HCT116 (cell line): ENCODE results near the gene GABBR2.

Experiments
- CEBPB ChIP-seq: IDR thresholded peaks from 2 replicates; pipeline ENCODE4 v1.6.1; 2012; ENCODE audit warnings: low read depth
- EGR1 ChIP-seq: IDR thresholded peaks from 2 replicates; pipeline ENCODE4 v1.6.1; 2012; ENCODE audit warnings: low read depth
- ELF1 ChIP-seq: IDR thresholded peaks from 2 replicates; pipeline ENCODE4 v1.6.1; 2012; ENCODE audit warnings: low read depth, borderline replicate concordance
- EZH2 ChIP-seq: fragments of 200-600 bp; sonication (generic); IDR thresholded peaks from 2 replicates; pipeline ENCODE4 v1.6.1; 2017; ENCODE audit warnings: antibody characterized with exemption, mixed run types
- MAX ChIP-seq: IDR thresholded peaks from 2 replicates; pipeline ENCODE4 v1.6.1; 2012
- POLR2A ChIP-seq: IDR thresholded peaks from 2 replicates; pipeline ENCODE4 v1.7.0; 2011; ENCODE audit warnings: borderline replicate concordance; ENCODE audit not compliant: insufficient read depth, insufficient read length; ENCODE audit errors: extremely low read depth
- POLR2AphosphoS5 ChIP-seq: IDR thresholded peaks from 2 replicates; pipeline ENCODE4 v1.6.1; 2011; ENCODE audit warnings: mild to moderate bottlenecking, low read depth, low read length, moderate library complexity
- RAD21 ChIP-seq: IDR thresholded peaks from 2 replicates; pipeline ENCODE4 v1.6.1; 2012; ENCODE audit warnings: low read depth, mild to moderate bottlenecking
- SIN3A ChIP-seq: IDR thresholded peaks from 2 replicates; pipeline ENCODE4 v1.6.1; 2012; ENCODE audit warnings: low read depth
- ZNF274 ChIP-seq: fragments of 200-500 bp; sonication (Bioruptor generic); IDR thresholded peaks from 2 replicates; pipeline ENCODE4 v1.6.1; 2014; ENCODE audit warnings: mild to moderate bottlenecking, low read depth, low read length, inconsistent platforms
- TF ChIP-seq, protein P1 (sequence below): IDR thresholded peaks from 2 replicates; pipeline ENCODE4 v1.6.1; 2012; ENCODE audit warnings: low read depth
- TF ChIP-seq, protein P2 (sequence below), 3 experiments: fragments of 200-600 bp in 1 of 3; sonication (generic) in 1 of 3; IDR thresholded peaks in 2 of 3; conservative IDR thresholded peaks in 1 of 3; 2 replicates each; pipeline ENCODE4 v1.5.1; 2012 to 2017; ENCODE audit warnings: low read depth in 2 of 3, low read length in 2 of 3, antibody characterized with exemption in 1 of 3, borderline replicate concordance in 1 of 3, control low read depth in 1 of 3, mild to moderate bottlenecking in 1 of 3, mixed read lengths in 1 of 3, mixed run types in 1 of 3, moderate library complexity in 1 of 3; ENCODE audit not compliant: insufficient read depth in 1 of 3
- TF ChIP-seq, protein P3 (sequence below): IDR thresholded peaks from 2 replicates; pipeline ENCODE4 v1.6.1; 2011; ENCODE audit warnings: mild to moderate bottlenecking, low read length, moderate library complexity; ENCODE audit not compliant: insufficient replicate concordance; ENCODE audit errors: extremely low read depth

GRCh38 chr9:98465799-98466198 lies 242.9 kb downstream of the GABBR2 start:
- TF ChIP-seq, protein P1, sequence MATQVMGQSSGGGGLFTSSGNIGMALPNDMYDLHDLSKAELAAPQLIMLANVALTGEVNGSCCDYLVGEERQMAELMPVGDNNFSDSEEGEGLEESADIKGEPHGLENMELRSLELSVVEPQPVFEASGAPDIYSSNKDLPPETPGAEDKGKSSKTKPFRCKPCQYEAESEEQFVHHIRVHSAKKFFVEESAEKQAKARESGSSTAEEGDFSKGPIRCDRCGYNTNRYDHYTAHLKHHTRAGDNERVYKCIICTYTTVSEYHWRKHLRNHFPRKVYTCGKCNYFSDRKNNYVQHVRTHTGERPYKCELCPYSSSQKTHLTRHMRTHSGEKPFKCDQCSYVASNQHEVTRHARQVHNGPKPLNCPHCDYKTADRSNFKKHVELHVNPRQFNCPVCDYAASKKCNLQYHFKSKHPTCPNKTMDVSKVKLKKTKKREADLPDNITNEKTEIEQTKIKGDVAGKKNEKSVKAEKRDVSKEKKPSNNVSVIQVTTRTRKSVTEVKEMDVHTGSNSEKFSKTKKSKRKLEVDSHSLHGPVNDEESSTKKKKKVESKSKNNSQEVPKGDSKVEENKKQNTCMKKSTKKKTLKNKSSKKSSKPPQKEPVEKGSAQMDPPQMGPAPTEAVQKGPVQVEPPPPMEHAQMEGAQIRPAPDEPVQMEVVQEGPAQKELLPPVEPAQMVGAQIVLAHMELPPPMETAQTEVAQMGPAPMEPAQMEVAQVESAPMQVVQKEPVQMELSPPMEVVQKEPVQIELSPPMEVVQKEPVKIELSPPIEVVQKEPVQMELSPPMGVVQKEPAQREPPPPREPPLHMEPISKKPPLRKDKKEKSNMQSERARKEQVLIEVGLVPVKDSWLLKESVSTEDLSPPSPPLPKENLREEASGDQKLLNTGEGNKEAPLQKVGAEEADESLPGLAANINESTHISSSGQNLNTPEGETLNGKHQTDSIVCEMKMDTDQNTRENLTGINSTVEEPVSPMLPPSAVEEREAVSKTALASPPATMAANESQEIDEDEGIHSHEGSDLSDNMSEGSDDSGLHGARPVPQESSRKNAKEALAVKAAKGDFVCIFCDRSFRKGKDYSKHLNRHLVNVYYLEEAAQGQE = no peak
- no peak for TF ChIP-seq EZH2
- no peak for TF ChIP-seq ELF1
- TF ChIP-seq, protein P2, sequence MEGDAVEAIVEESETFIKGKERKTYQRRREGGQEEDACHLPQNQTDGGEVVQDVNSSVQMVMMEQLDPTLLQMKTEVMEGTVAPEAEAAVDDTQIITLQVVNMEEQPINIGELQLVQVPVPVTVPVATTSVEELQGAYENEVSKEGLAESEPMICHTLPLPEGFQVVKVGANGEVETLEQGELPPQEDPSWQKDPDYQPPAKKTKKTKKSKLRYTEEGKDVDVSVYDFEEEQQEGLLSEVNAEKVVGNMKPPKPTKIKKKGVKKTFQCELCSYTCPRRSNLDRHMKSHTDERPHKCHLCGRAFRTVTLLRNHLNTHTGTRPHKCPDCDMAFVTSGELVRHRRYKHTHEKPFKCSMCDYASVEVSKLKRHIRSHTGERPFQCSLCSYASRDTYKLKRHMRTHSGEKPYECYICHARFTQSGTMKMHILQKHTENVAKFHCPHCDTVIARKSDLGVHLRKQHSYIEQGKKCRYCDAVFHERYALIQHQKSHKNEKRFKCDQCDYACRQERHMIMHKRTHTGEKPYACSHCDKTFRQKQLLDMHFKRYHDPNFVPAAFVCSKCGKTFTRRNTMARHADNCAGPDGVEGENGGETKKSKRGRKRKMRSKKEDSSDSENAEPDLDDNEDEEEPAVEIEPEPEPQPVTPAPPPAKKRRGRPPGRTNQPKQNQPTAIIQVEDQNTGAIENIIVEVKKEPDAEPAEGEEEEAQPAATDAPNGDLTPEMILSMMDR (IDR thresholded peaks at IDR 0.05 in 2 of 3, conservative IDR thresholded peaks at IDR 0.05 in 1 of 3; ENCODE audit: borderline replicate concordance in 1 of 3, insufficient read depth in 1 of 3, low read depth in 2 of 3, low read length in 2 of 3) = no peak
- no peak for TF ChIP-seq POLR2AphosphoS5
- no peak for TF ChIP-seq ZNF274
- TF ChIP-seq POLR2A = no peak
- no peak for TF ChIP-seq RAD21
- no peak for TF ChIP-seq SIN3A
- no peak for TF ChIP-seq CEBPB
- no peak for TF ChIP-seq EGR1
- TF ChIP-seq, protein P3, sequence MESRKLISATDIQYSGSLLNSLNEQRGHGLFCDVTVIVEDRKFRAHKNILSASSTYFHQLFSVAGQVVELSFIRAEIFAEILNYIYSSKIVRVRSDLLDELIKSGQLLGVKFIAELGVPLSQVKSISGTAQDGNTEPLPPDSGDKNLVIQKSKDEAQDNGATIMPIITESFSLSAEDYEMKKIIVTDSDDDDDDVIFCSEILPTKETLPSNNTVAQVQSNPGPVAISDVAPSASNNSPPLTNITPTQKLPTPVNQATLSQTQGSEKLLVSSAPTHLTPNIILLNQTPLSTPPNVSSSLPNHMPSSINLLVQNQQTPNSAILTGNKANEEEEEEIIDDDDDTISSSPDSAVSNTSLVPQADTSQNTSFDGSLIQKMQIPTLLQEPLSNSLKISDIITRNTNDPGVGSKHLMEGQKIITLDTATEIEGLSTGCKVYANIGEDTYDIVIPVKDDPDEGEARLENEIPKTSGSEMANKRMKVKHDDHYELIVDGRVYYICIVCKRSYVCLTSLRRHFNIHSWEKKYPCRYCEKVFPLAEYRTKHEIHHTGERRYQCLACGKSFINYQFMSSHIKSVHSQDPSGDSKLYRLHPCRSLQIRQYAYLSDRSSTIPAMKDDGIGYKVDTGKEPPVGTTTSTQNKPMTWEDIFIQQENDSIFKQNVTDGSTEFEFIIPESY = no peak
- no peak for TF ChIP-seq MAX
